Activated CD4-positive, alpha-beta memory T cell treated with anti-CD3 and anti-CD28 coated beads, Interleukin-2, amount 10 ng/mL, durations not matched to agents 7 days and 5 days (primary cell): ENCODE data around the gene SEMA4D. TPM values are rescaled to one million over a fixed set of nuclear protein-coding genes. Genes with fewer than 3 reads are reported as not detected.

ENCODE experiments used
- CTCF ChIA-PET: fragments of 350-600 bp; sonication (Branson Sonifier 250); formaldehyde crosslinking; loops from one replicate; lab custom pipeline; 2021; ENCODE audit warnings: antibody characterized with exemption, inconsistent platforms; lab: Charles Lee
- POLR2A ChIA-PET: fragments of 350-600 bp; sonication (Branson Sonifier 250); formaldehyde crosslinking; loops from one replicate; lab custom pipeline; 2021; ENCODE audit warnings: antibody characterized with exemption; lab: Charles Lee
- DNase-seq: peaks from one replicate; pipeline ENCODE4 v3.0.0-alpha.2; 2020
- H3K27ac Mint-ChIP-seq: one replicate; pipeline ENCODE4 v1.8.0; 2021; ENCODE audit warnings: mild to moderate bottlenecking, mixed read lengths
- H3K27me3 Mint-ChIP-seq: one replicate; pipeline ENCODE4 v1.8.0; 2021; ENCODE audit warnings: mixed read lengths
- H3K36me3 Mint-ChIP-seq: one replicate; pipeline ENCODE4 v1.8.0; 2021; ENCODE audit warnings: low read depth, mixed read lengths
- H3K4me1 Mint-ChIP-seq: one replicate; pipeline ENCODE4 v1.8.0; 2021; ENCODE audit warnings: mixed read lengths
- H3K4me3 Mint-ChIP-seq: one replicate; pipeline ENCODE4 v1.8.0; 2021; ENCODE audit warnings: mild to moderate bottlenecking, mixed read lengths
- H3K9me3 Mint-ChIP-seq: one replicate; pipeline ENCODE4 v1.8.0; 2021; ENCODE audit warnings: mixed read lengths
- total RNA-seq, 2 experiments: library from RNA; stranded (reverse); gene quantifications; one replicate each; pipeline ENCODE4 v1.2.3, GENCODE V29; 2021

Gene SEMA4D
- total RNA-seq, 2 experiments from 2014 or later, result 339 to 350 TPM

- Mint-ChIP-seq H3K9me3 (no peaks in the 10 kb centered on the region), H3K27ac (peak within 1 kb of the TSS; percentile 90), H3K4me3 (peak within 1 kb of the TSS; percentile 79), H3K27me3 (no peaks in the 10 kb centered on the region), H3K4me1 (peaks cover 86% of the 10 kb centered on the region), H3K36me3 (peaks cover 69% of the 10 kb centered on the region)
- CTCF ChIA-PET, result interaction anchor here (0.7 to 3.3 kb wide), 7 partner anchors 55 to 280 kb away, joined by 3 to 26 read pairs (median 4); no protein-coding TSS in a partner anchor
- peak; percentile 94 for DNase-seq
- POLR2A ChIA-PET, result interaction anchor here (0.7 to 2.8 kb wide), 13 partner anchors 8 to 287 kb away, joined by 3 to 18 read pairs (median 4); partner anchors contain the start of genes CKS2 and GADD45G
Measured at GRCh38 chr9:89318123-89319014, 179.5 kb downstream of the SEMA4D start, which contains the start of gene SECISBP2. Gene SECISBP2, plus strand, starts transcription at chr9:89318500. Its CDS starts 77 bp downstream, at chr9:89318577.

GRCh38 chr9:89317282-89317681, 180.6 kb downstream of the SEMA4D start:
- H3K27ac Mint-ChIP-seq, result peak overlapping the region; percentile 90
- H3K36me3 Mint-ChIP-seq, result peaks cover 76% of the 10 kb centered on the region
- POLR2A ChIA-PET, result interaction anchor here (2.0 kb wide), 1 partner anchor 91 kb away, joined by 8 read pairs; no protein-coding TSS in a partner anchor
- peak overlapping the region; percentile 79 for H3K4me3 Mint-ChIP-seq
- CTCF ChIA-PET, result no interaction called here
- H3K27me3 Mint-ChIP-seq, result no peaks in the 10 kb centered on the region
- DNase-seq, result no peak
- peaks cover 82% of the 10 kb centered on the region for H3K4me1 Mint-ChIP-seq
- H3K9me3 Mint-ChIP-seq, result no peaks in the 10 kb centered on the region

- H3K27ac Mint-ChIP-seq, result peak overlapping the region; percentile 68
- H3K4me3 Mint-ChIP-seq, result no peak overlapping the region
- no peaks in the 10 kb centered on the region for H3K9me3 Mint-ChIP-seq
- no peak for DNase-seq
- CTCF ChIA-PET, result no interaction called here
- H3K4me1 Mint-ChIP-seq, result peaks cover 68% of the 10 kb centered on the region
- POLR2A ChIA-PET, result no interaction called here
- H3K27me3 Mint-ChIP-seq, result no peaks in the 10 kb centered on the region
- peaks cover 74% of the 10 kb centered on the region for H3K36me3 Mint-ChIP-seq
Measured at GRCh38 chr9:89315482-89315881, 182.4 kb downstream of the SEMA4D start.

GRCh38 chr9:89314955-89315354, 183.0 kb downstream of the SEMA4D start:
- ChIA-PET CTCF (no interaction called here), POLR2A (interaction anchor here (1.2 to 1.6 kb wide), 3 partner anchors 44 to 109 kb away, joined by 3 to 9 read pairs (median 3); no protein-coding TSS in a partner anchor)
- DNase-seq, result no peak
- Mint-ChIP-seq H3K27me3 (no peaks in the 10 kb centered on the region), H3K4me1 (peaks cover 65% of the 10 kb centered on the region), H3K27ac (peak overlapping the region; percentile 98), H3K4me3 (peak overlapping the region; percentile 95), H3K9me3 (no peaks in the 10 kb centered on the region), H3K36me3 (peaks cover 70% of the 10 kb centered on the region)

- Mint-ChIP-seq H3K27me3 (no peaks in the 10 kb centered on the region), H3K4me3 (peak overlapping the region; percentile 95), H3K36me3 (peaks cover 71% of the 10 kb centered on the region), H3K4me1 (peaks cover 64% of the 10 kb centered on the region), H3K9me3 (no peaks in the 10 kb centered on the region), H3K27ac (peak overlapping the region; percentile 98)
- no peak for DNase-seq
- POLR2A ChIA-PET, result interaction anchor here (0.6 to 1.6 kb wide), 10 partner anchors 12 to 291 kb away, joined by 3 to 9 read pairs (median 3); partner anchors contain the start of gene GADD45G
- CTCF ChIA-PET, result no interaction called here
Measured at GRCh38 chr9:89313842-89314241, 184.1 kb downstream of the SEMA4D start.

GRCh38 chr9:89312222-89312571, 185.7 kb downstream of the SEMA4D start:
- peak overlapping the region; percentile 95 for H3K4me3 Mint-ChIP-seq
- H3K9me3 Mint-ChIP-seq, result no peaks in the 10 kb centered on the region
- peak overlapping the region; percentile 98 for H3K27ac Mint-ChIP-seq
- CTCF ChIA-PET, result no interaction called here
- no peaks in the 10 kb centered on the region for H3K27me3 Mint-ChIP-seq
- H3K36me3 Mint-ChIP-seq, result peaks cover 66% of the 10 kb centered on the region
- POLR2A ChIA-PET, result interaction anchor here (0.7 to 2.7 kb wide), 24 partner anchors 10 to 431 kb away, joined by 3 to 10 read pairs (median 4); partner anchors contain the start of gene GADD45G
- peaks cover 58% of the 10 kb centered on the region for H3K4me1 Mint-ChIP-seq
- peak; percentile 25 for DNase-seq

- H3K27ac Mint-ChIP-seq, result peak overlapping the region; percentile 98
- H3K4me1 Mint-ChIP-seq, result peaks cover 52% of the 10 kb centered on the region
- no peaks in the 10 kb centered on the region for H3K27me3 Mint-ChIP-seq
- no peaks in the 10 kb centered on the region for H3K9me3 Mint-ChIP-seq
- ChIA-PET POLR2A (interaction anchor here (0.6 to 2.7 kb wide), 23 partner anchors 10 to 1711 kb away, joined by 3 to 10 read pairs (median 4); partner anchors contain the start of gene GADD45G), CTCF (no interaction called here)
- peak overlapping the region; percentile 95 for H3K4me3 Mint-ChIP-seq
- H3K36me3 Mint-ChIP-seq, result peaks cover 63% of the 10 kb centered on the region
- no peak for DNase-seq
Measured at GRCh38 chr9:89311346-89312221, 186.3 kb downstream of the SEMA4D start.

Other genes with a start within 250 kb of the SEMA4D start
- 100 to 1,000 TPM; 175 to 180 TPM for gene CKS2, start 186.9 kb downstream of the SEMA4D start, total RNA-seq
- gene SECISBP2, start 179.6 kb downstream of the SEMA4D start, total RNA-seq, result 10 to 100 TPM; 35.2 to 35.7 TPM
- 10 to 100 TPM; 40.0 to 40.4 TPM for gene GADD45G, start 106.9 kb upstream of the SEMA4D start, total RNA-seq